Glomerular endothelial cell (primary cell): ENCODE measurements around the gene SMOC1. TPM values are rescaled to one million over a fixed set of nuclear protein-coding genes. Genes with fewer than 3 reads are reported as not detected.

ENCODE experiments used
- DNase-seq: peaks from one replicate; pipeline ENCODE4 v3.0.0-alpha.2; 2011; ENCODE audit warnings: low read depth, low spot score; ENCODE audit errors: extremely low read depth
- total RNA-seq: library from RNA; depleted of rRNA; stranded (reverse); fragments of >200 nt; gene quantifications from 2 replicates; pipeline ENCODE4 v1.2.3, GENCODE V29; 2015

Gene SMOC1
- total RNA-seq, 1 donor from 2014 or later: 1.1 TPM

- DNase-seq: no peak
Observed at GRCh38 chr14:69937367-69938081, 58.3 kb downstream of the SMOC1 start.

- DNase-seq: no peak
Observed at GRCh38 chr14:69938751-69939150, 59.5 kb downstream of the SMOC1 start.

GRCh38 chr14:69941768-69942742 is 62.8 kb downstream of the SMOC1 start:
- DNase-seq: no peak

GRCh38 chr14:69943084-69943780 is 64.0 kb downstream of the SMOC1 start:
- DNase-seq: no peak

GRCh38 chr14:69945347-69945746 is 66.1 kb downstream of the SMOC1 start:
- no peak for DNase-seq

GRCh38 chr14:69945912-69946311 is 66.7 kb downstream of the SMOC1 start:
- no peak for DNase-seq

- no peak for DNase-seq
Observed at GRCh38 chr14:69948351-69948750, 69.1 kb downstream of the SMOC1 start.

- DNase-seq: no peak
Observed at GRCh38 chr14:69951263-69951662, 72.0 kb downstream of the SMOC1 start.

GRCh38 chr14:69951935-69952334 is 72.7 kb downstream of the SMOC1 start:
- no peak for DNase-seq

- DNase-seq: no peak
Observed at GRCh38 chr14:69953266-69953915, 74.2 kb downstream of the SMOC1 start.

- no peak for DNase-seq
Observed at GRCh38 chr14:69955855-69956845, 76.9 kb downstream of the SMOC1 start.

GRCh38 chr14:69956970-69957369 is 77.8 kb downstream of the SMOC1 start:
- no peak for DNase-seq

- no peak for DNase-seq
Observed at GRCh38 chr14:69957986-69958385, 78.8 kb downstream of the SMOC1 start.

GRCh38 chr14:69959136-69959535 is 79.9 kb downstream of the SMOC1 start:
- DNase-seq: no peak

- no peak for DNase-seq
Observed at GRCh38 chr14:69960296-69960695, 81.1 kb downstream of the SMOC1 start.

- no peak for DNase-seq
Observed at GRCh38 chr14:69963966-69964365, 84.8 kb downstream of the SMOC1 start.

- no peak for DNase-seq
Observed at GRCh38 chr14:69964841-69965240, 85.6 kb downstream of the SMOC1 start.

- no peak for DNase-seq
Observed at GRCh38 chr14:69968132-69968531, 88.9 kb downstream of the SMOC1 start.

GRCh38 chr14:69968681-69969080 is 89.5 kb downstream of the SMOC1 start:
- no peak for DNase-seq

- no peak for DNase-seq
Observed at GRCh38 chr14:69972755-69973154, 93.5 kb downstream of the SMOC1 start.
